ENCODE measurements around the gene LINC00237.

Gene LINC00237

DNA sequence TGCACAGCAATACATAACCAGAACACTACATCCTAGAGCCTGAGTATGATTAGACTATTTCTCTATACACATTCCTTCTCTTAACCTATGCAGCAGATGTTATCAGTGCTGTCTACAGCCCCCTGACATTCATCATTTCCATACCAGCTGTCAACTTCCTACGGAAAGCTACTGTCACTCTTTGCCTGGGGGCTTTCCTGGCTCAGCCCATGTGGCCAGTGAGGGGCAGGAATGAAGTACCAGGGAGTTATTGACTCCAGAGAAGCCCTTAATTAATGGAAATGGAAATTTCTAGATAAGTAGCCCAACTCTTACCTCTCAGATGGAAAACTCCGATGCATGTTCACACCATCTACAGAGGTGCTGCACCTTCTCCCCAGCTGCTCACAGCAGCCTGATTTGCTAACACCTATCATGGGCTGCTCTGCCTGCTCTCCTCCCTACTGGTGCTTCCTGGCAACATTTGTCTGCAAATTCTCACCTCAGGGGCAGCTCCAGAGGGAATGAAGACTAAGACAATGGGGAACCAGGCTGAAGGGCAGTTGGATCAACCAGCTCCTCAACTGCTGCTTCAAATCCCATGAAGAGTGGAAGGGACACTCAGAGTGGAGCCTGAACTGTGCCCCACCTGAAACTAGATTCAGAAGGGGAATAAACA is 59.6 kb downstream of the LINC00237 start:
- DNase-seq = no peak
